Uterus (tissue), 4 donors: ENCODE data around the gene PRIM2. TPM values are rescaled to one million over a fixed set of nuclear protein-coding genes. Genes with fewer than 3 reads are reported as not detected.
A peak's percentile ranks its signal among the peaks of the same experiment; 100 is the strongest.
"Not testable (repeated sequence)": the region's sequence is repeated elsewhere in the genome, so short reads cannot be mapped to it uniquely, and the experiment has no call there.

Experiments
- DNase-seq, 2 donors: peaks; one replicate each; pipeline ENCODE4 v3.0.0-alpha.2; 2019 to 2020
- H3K27ac ChIP-seq, 2 donors: fragments of 200-600 bp; sonication (generic); 1 replicate in 1 of 2; 2 replicates in 1 of 2; pipeline ENCODE4 v1.5.1; 2016 to 2018
- H3K27me3 ChIP-seq, 2 donors: fragments of 200-600 bp; sonication (generic); one replicate each; pipeline ENCODE4 v1.5.1; 2018 to 2019; ENCODE audit warnings: control low read depth in 1 of 2
- H3K36me3 ChIP-seq, 2 donors: fragments of 200-600 bp; sonication (generic); one replicate each; pipeline ENCODE4 v1.5.1; 2019; ENCODE audit warnings: control low read depth in 1 of 2
- H3K4me1 ChIP-seq, 2 donors: fragments of 200-600 bp; sonication (generic); one replicate each; pipeline ENCODE4 v1.5.1; 2018 to 2019; ENCODE audit warnings: control low read depth in 1 of 2
- H3K4me3 ChIP-seq, 2 donors: fragments of 200-600 bp; sonication (generic); 1 replicate in 1 of 2; 2 replicates in 1 of 2; pipeline ENCODE4 v1.5.1; 2018 to 2019; ENCODE audit warnings: mild to moderate bottlenecking in 1 of 2
- H3K9me3 ChIP-seq, 2 donors: fragments of 200-600 bp; sonication (generic); one replicate each; pipeline ENCODE4 v1.5.1; 2019; ENCODE audit warnings: control low read depth in 1 of 2
- intact Hi-C: fragments of 100-400 bp; cut with DNase I; formaldehyde crosslinking; loops from one replicate; pipeline ENCODE4 v1.15.1; 2023; ENCODE audit warnings: low total_unique reads
- total RNA-seq, 4 donors: library from RNA; depleted of rRNA in 3 of 4; stranded (reverse); fragments of >200 nt in 3 of 4; gene quantifications; one replicate each; pipeline versions ENCODE4 v1.1.0 to v1.2.4, GENCODE V29; 2014 to 2023
- donor health status: DM: yes; HTN: yes; CAD: no.

The PRIM2 gene
- total RNA-seq, 4 donors from 2014 or later = 2.4 to 46.9 (median 23.1) TPM

GRCh38 chr6:57491795-57492194, 174.4 kb downstream of the PRIM2 start:
- H3K36me3 ChIP-seq, H3K27ac ChIP-seq, intact Hi-C loops, DNase-seq, H3K9me3 ChIP-seq, H3K4me3 ChIP-seq, H3K27me3 ChIP-seq, H3K4me1 ChIP-seq: not testable (repeated sequence)

- H3K27ac ChIP-seq, intact Hi-C loops, DNase-seq, H3K4me3 ChIP-seq, H3K4me1 ChIP-seq, H3K36me3 ChIP-seq, H3K27me3 ChIP-seq, H3K9me3 ChIP-seq: not testable (repeated sequence)
These were observed 178.8 kb downstream of the PRIM2 start for GRCh38 chr6:57496251-57496650.

- H3K4me1 ChIP-seq, H3K36me3 ChIP-seq, intact Hi-C loops, H3K4me3 ChIP-seq, H3K9me3 ChIP-seq, H3K27ac ChIP-seq, H3K27me3 ChIP-seq, DNase-seq: not testable (repeated sequence)
These were observed 183.1 kb downstream of the PRIM2 start for GRCh38 chr6:57500368-57501021.

GRCh38 chr6:57502387-57502786, 185.0 kb downstream of the PRIM2 start:
- H3K9me3 ChIP-seq, H3K27me3 ChIP-seq, H3K4me3 ChIP-seq, H3K27ac ChIP-seq, intact Hi-C loops, DNase-seq, H3K4me1 ChIP-seq, H3K36me3 ChIP-seq: not testable (repeated sequence)

GRCh38 chr6:57505251-57505650, 187.8 kb downstream of the PRIM2 start:
- H3K4me3 ChIP-seq, DNase-seq, H3K9me3 ChIP-seq, H3K4me1 ChIP-seq, H3K36me3 ChIP-seq, H3K27me3 ChIP-seq, intact Hi-C loops: not testable (repeated sequence)
- H3K27ac ChIP-seq = peak overlapping the region; percentile 15 to 37

- H3K4me1 ChIP-seq, intact Hi-C loops, H3K4me3 ChIP-seq, H3K27me3 ChIP-seq, H3K27ac ChIP-seq, H3K36me3 ChIP-seq, H3K9me3 ChIP-seq, DNase-seq: not testable (repeated sequence)
These were observed 193.0 kb downstream of the PRIM2 start for GRCh38 chr6:57510390-57510789.

GRCh38 chr6:57515171-57515570, 197.7 kb downstream of the PRIM2 start:
- H3K4me1 ChIP-seq, intact Hi-C loops, H3K27ac ChIP-seq, H3K9me3 ChIP-seq, H3K36me3 ChIP-seq, H3K4me3 ChIP-seq, DNase-seq, H3K27me3 ChIP-seq: not testable (repeated sequence)

GRCh38 chr6:57515845-57516244, 198.4 kb downstream of the PRIM2 start:
- H3K4me1 ChIP-seq, H3K4me3 ChIP-seq, H3K27me3 ChIP-seq, DNase-seq, H3K27ac ChIP-seq, H3K36me3 ChIP-seq, intact Hi-C loops, H3K9me3 ChIP-seq: not testable (repeated sequence)

GRCh38 chr6:57516776-57517175, 199.3 kb downstream of the PRIM2 start:
- DNase-seq, H3K36me3 ChIP-seq, intact Hi-C loops, H3K4me1 ChIP-seq, H3K4me3 ChIP-seq, H3K27me3 ChIP-seq, H3K9me3 ChIP-seq, H3K27ac ChIP-seq: not testable (repeated sequence)

- H3K27ac ChIP-seq, H3K4me3 ChIP-seq, DNase-seq, intact Hi-C loops, H3K36me3 ChIP-seq, H3K4me1 ChIP-seq, H3K9me3 ChIP-seq, H3K27me3 ChIP-seq: not testable (repeated sequence)
These were observed 201.8 kb downstream of the PRIM2 start for GRCh38 chr6:57519198-57519597.

- H3K4me1 ChIP-seq, H3K27ac ChIP-seq, H3K27me3 ChIP-seq, DNase-seq, H3K9me3 ChIP-seq, intact Hi-C loops, H3K4me3 ChIP-seq, H3K36me3 ChIP-seq: not testable (repeated sequence)
These were observed 203.7 kb downstream of the PRIM2 start for GRCh38 chr6:57521085-57521484.

- H3K36me3 ChIP-seq, H3K27me3 ChIP-seq, intact Hi-C loops, H3K4me1 ChIP-seq, H3K4me3 ChIP-seq, DNase-seq, H3K27ac ChIP-seq, H3K9me3 ChIP-seq: not testable (repeated sequence)
These were observed 205.8 kb downstream of the PRIM2 start for GRCh38 chr6:57523221-57523620.

GRCh38 chr6:57529755-57530154, 212.3 kb downstream of the PRIM2 start:
- H3K27ac ChIP-seq, H3K36me3 ChIP-seq, H3K4me3 ChIP-seq, H3K4me1 ChIP-seq, H3K9me3 ChIP-seq, H3K27me3 ChIP-seq, intact Hi-C loops, DNase-seq: not testable (repeated sequence)

- intact Hi-C loops, H3K4me1 ChIP-seq, H3K4me3 ChIP-seq, H3K9me3 ChIP-seq, H3K27ac ChIP-seq, H3K36me3 ChIP-seq, H3K27me3 ChIP-seq, DNase-seq: not testable (repeated sequence)
These were observed 215.2 kb downstream of the PRIM2 start for GRCh38 chr6:57532660-57533059.
